Epithelial cell of proximal tubule (primary cell): ENCODE data around the gene KCNMB1. TPM values are rescaled to one million over a fixed set of nuclear protein-coding genes. Genes with fewer than 3 reads are reported as not detected.

ENCODE experiments used
- DNase-seq: peaks from one replicate; pipeline ENCODE4 v3.0.0-alpha.2; 2011; ENCODE audit warnings: low read depth
- H3K4me3 ChIP-seq: 2 replicates; pipeline ENCODE4 v1.5.1; 2011; ENCODE audit warnings: low read depth, mild to moderate bottlenecking, low read length
- CTCF ChIP-seq: conservative IDR thresholded peaks from 2 replicates; pipeline ENCODE4 v1.5.1; 2012; ENCODE audit warnings: low read depth, mild to moderate bottlenecking, low read length
- total RNA-seq: library from RNA; depleted of rRNA; stranded (reverse); fragments of >200 nt; gene quantifications from 2 replicates; pipeline ENCODE4 v1.2.3, GENCODE V29; 2015

KCNMB1 gene
- total RNA-seq, 1 donor from 2014 or later = not detected

GRCh38 chr5:170407062-170407461, 17.9 kb upstream of the KCNMB1 start:
- DNase-seq = no peak
- H3K4me3 ChIP-seq = no peak overlapping the region
- no peak for TF ChIP-seq CTCF

- H3K4me3 ChIP-seq = no peak overlapping the region
- TF ChIP-seq CTCF = no peak
- DNase-seq = no peak
Measured at GRCh38 chr5:170405817-170406216, 16.6 kb upstream of the KCNMB1 start.

- H3K4me3 ChIP-seq = no peak overlapping the region
- TF ChIP-seq CTCF = no peak
- DNase-seq = no peak
Measured at GRCh38 chr5:170404398-170404797, 15.2 kb upstream of the KCNMB1 start.

- no peak for TF ChIP-seq CTCF
- H3K4me3 ChIP-seq = no peak overlapping the region
- DNase-seq = no peak
Measured at GRCh38 chr5:170403675-170404074, 14.5 kb upstream of the KCNMB1 start.

- no peak for DNase-seq
- TF ChIP-seq CTCF = no peak
Measured at GRCh38 chr5:170402508-170402907, 13.3 kb upstream of the KCNMB1 start.

GRCh38 chr5:170397059-170397458, 7.9 kb upstream of the KCNMB1 start:
- TF ChIP-seq CTCF = no peak
- no peak for DNase-seq

More at GRCh38 chr5:170402508-170402907, 13.3 kb upstream of the KCNMB1 start:
- no peak overlapping the region for H3K4me3 ChIP-seq

GRCh38 chr5:170393958-170394357, 4.8 kb upstream of the KCNMB1 start:
- TF ChIP-seq CTCF = no peak
- no peak overlapping the region for H3K4me3 ChIP-seq
- DNase-seq = no peak

More at GRCh38 chr5:170397059-170397458, 7.9 kb upstream of the KCNMB1 start:
- H3K4me3 ChIP-seq = no peak overlapping the region
